ENCODE results near the gene RAD51D. TPM values are rescaled to one million over a fixed set of nuclear protein-coding genes. Genes with fewer than 3 reads are reported as not detected.

RAD51D gene
- total and polyA plus RNA-seq, 10 of the 15 experiments (the other 5 are each of a cell fraction or from before 2014, with no cell fraction given): 2.6 to 29.3 (median 13.5) TPM

DNA sequence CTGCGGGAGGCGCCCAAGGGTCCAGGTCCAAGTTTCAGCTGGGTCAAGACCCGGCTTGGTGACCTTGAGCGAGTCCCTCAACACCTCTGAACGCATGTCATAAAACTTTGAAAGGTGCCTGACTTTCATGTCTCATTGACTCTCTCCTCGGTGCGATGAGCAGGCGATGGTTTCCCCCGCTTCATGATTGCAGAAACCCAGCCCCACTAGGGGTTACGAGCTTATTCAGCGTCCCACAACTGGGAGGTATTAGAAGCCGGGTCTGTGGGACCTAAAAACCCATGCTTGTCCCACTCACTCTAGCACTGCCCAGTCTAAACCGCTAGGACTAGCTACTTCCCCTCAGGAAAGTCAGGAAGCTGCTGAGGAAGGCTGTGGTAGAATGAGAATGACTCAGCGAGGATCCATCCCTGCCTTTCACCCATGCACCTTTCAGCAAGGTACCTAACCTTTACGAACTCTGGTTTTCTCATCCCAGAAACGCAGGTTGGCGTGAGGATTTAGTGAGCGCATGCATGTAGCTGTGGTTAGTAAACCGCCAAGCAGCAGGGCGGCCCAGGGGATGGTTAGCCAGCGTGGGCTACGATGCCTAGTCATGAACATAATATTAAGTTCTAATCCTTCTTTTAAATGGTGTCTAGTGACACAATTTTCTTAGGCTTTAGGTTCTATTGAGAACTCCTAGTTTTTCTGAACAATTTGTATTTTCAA is 29.9 kb downstream of the RAD51D start:
- peak overlapping the region; percentile 97 for H2AFZ ChIP-seq (ENCODE audit: control insufficient read depth, low read depth, low read length)
- SMC1A ChIA-PET (ENCODE audit: uncharacterized antibody, unreplicated experiment): interaction anchor here (0.8 to 14.7 kb wide), 25 partner anchors 8 to 112 kb away, joined by 3 to 534 read pairs (median 4); partner anchors contain the start of gene RFFL
- H3K4me2 ChIP-seq (ENCODE audit: control insufficient read depth, insufficient read depth): peak overlapping the region; percentile 89
- BruUV-seq (replicated peaks): TSS peak; percentile 71
- DNase-seq (ENCODE audit: low read depth, low spot score) (no peak), FAIRE-seq (no peak), ATAC-seq (peak; percentile 11)
- RAD21 ChIA-PET (ENCODE audit: unreplicated experiment): interaction anchor here (0.6 to 17.8 kb wide), 18 partner anchors 10 to 707 kb away, joined by 3 to 452 read pairs (median 4); partner anchors contain the start of genes LIG3, RAD51D and RFFL
- H3K36me3 ChIP-seq (ENCODE audit: control insufficient read depth in 2 of 2, insufficient read depth in 2 of 2, low read length in 1 of 2): no peaks in the 10 kb centered on the region
- in situ Hi-C loops (cut with MboI): loop anchor here (5.0 kb wide), 1 partner anchor 92 kb away; no protein-coding TSS in a partner anchor
- H3K27ac ChIP-seq (ENCODE audit: control insufficient read depth, insufficient read depth): peak overlapping the region; percentile 86
- peaks cover 9% of the 10 kb centered on the region for H3K4me1 ChIP-seq (ENCODE audit: control insufficient read depth, insufficient read depth, low read length)
- no peaks in the 10 kb centered on the region for H4K20me1 ChIP-seq (ENCODE audit: control insufficient read depth, insufficient read depth)
- H3K79me2 ChIP-seq (ENCODE audit: control insufficient read depth, insufficient read depth, low read length): peaks cover 43% of the 10 kb centered on the region
- CTCF ChIA-PET: interaction anchor here (0.6 to 4.8 kb wide), 37 partner anchors 9 to 547 kb away, joined by 3 to 40 read pairs (median 5); partner anchors contain the start of genes FNDC8, RAD51D and RFFL
- WGBS (ENCODE audit: insufficient coverage, insufficient replicate concordance, low lambda C conversion rate, missing lambda C conversion rate): 1% methylated on average over 22 of the region's 22 CpGs
- H3K4me3 ChIP-seq: peak overlapping the region; percentile 55
- H3K9ac ChIP-seq (ENCODE audit: control insufficient read depth, insufficient read depth, low read length): peak overlapping the region; percentile 76
- no peaks in the 10 kb centered on the region for H3K27me3 ChIP-seq (replicated peaks in 1 of 2; ENCODE audit: control insufficient read depth in 2 of 2, insufficient read depth in 2 of 2, low read length in 1 of 2)
- POLR2A ChIA-PET: interaction anchor here (0.7 to 2.5 kb wide), 11 partner anchors 9 to 477 kb away, joined by 3 to 24 read pairs (median 6); partner anchors contain the start of gene RFFL
- intact Hi-C loops (cut with micrococcal nuclease; ENCODE audit: unreplicated experiment): loop anchor here (1.0 to 5.0 kb wide), 4 partner anchors 29 to 107 kb away; partner anchors contain the start of genes LIG3 and RAD51D
- H3K9me3 ChIP-seq (replicated peaks; ENCODE audit: control insufficient read depth, insufficient read depth, low read length): no peaks in the 10 kb centered on the region
- TF ChIP-seq SKIL (IDR thresholded peaks at IDR 0.05; ENCODE audit: low read depth, poor library complexity, severe bottlenecking): peak; percentile 21
- no peak for TF ChIP-seq NR2C2 (IDR thresholded peaks at IDR 0.05; ENCODE audit: borderline replicate concordance, control insufficient read depth, insufficient read length, low read depth)
- TF ChIP-seq TARDBP (IDR thresholded peaks at IDR 0.05; ENCODE audit: borderline replicate concordance): no peak
- peak; percentile 86 for TF ChIP-seq IKZF1 (conservative IDR thresholded peaks at IDR 0.05)
- TF ChIP-seq CREM (IDR thresholded peaks at IDR 0.05; ENCODE audit: low read depth): 0 out of 2 replicates have a peak, but pooled peaks have one; percentile 13
- TF ChIP-seq BHLHE40 (IDR thresholded peaks at IDR 0.05; ENCODE audit: borderline replicate concordance in 1 of 2, low read depth in 2 of 2, low read length in 1 of 2): no peak
- TF ChIP-seq, protein P1, sequence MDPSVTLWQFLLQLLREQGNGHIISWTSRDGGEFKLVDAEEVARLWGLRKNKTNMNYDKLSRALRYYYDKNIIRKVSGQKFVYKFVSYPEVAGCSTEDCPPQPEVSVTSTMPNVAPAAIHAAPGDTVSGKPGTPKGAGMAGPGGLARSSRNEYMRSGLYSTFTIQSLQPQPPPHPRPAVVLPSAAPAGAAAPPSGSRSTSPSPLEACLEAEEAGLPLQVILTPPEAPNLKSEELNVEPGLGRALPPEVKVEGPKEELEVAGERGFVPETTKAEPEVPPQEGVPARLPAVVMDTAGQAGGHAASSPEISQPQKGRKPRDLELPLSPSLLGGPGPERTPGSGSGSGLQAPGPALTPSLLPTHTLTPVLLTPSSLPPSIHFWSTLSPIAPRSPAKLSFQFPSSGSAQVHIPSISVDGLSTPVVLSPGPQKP (IDR thresholded peaks at IDR 0.05; ENCODE audit: low read depth, low read length): no peak
- peak; percentile 88 for TF ChIP-seq RUNX3 (IDR thresholded peaks at IDR 0.05; ENCODE audit: low read length)
- peak in 1 of 3 experiments; percentile 2; a peak in 1 of 6 replicates for TF ChIP-seq CTCF (IDR thresholded peaks at IDR 0.05 in 2 of 3, conservative IDR thresholded peaks at IDR 0.05 in 1 of 3; ENCODE audit: control insufficient read depth in 2 of 3, extremely low read depth in 1 of 3, insufficient read depth in 1 of 3, low read depth in 3 of 3, low read length in 3 of 3)
- TF ChIP-seq DPF2 (IDR thresholded peaks at IDR 0.05): no peak
- TF ChIP-seq, protein P2, sequence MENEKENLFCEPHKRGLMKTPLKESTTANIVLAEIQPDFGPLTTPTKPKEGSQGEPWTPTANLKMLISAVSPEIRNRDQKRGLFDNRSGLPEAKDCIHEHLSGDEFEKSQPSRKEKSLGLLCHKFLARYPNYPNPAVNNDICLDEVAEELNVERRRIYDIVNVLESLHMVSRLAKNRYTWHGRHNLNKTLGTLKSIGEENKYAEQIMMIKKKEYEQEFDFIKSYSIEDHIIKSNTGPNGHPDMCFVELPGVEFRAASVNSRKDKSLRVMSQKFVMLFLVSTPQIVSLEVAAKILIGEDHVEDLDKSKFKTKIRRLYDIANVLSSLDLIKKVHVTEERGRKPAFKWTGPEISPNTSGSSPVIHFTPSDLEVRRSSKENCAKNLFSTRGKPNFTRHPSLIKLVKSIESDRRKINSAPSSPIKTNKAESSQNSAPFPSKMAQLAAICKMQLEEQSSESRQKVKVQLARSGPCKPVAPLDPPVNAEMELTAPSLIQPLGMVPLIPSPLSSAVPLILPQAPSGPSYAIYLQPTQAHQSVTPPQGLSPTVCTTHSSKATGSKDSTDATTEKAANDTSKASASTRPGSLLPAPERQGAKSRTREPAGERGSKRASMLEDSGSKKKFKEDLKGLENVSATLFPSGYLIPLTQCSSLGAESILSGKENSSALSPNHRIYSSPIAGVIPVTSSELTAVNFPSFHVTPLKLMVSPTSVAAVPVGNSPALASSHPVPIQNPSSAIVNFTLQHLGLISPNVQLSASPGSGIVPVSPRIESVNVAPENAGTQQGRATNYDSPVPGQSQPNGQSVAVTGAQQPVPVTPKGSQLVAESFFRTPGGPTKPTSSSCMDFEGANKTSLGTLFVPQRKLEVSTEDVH (IDR thresholded peaks at IDR 0.05; ENCODE audit: low read depth, partially characterized antibody): no peak
- TF ChIP-seq EED (IDR thresholded peaks at IDR 0.05; ENCODE audit: low read depth): peak; percentile 84
